Muscle layer of duodenum (tissue), 2 donors: ENCODE measurements around the gene GALNT16.

ENCODE experiments used
- H3K27ac ChIP-seq: one replicate; pipeline ENCODE4 v1.7.0; 2013; ENCODE audit warnings: mild to moderate bottlenecking, low read length
- H3K27me3 ChIP-seq: one replicate; pipeline ENCODE4 v1.7.0; 2013; ENCODE audit warnings: low read depth, mild to moderate bottlenecking, control low read depth, low read length
- H3K36me3 ChIP-seq, 2 donors: one replicate each; pipeline ENCODE4 v1.7.0; 2013; ENCODE audit warnings: low read length in 2 of 2, control low read depth in 1 of 2, mild to moderate bottlenecking in 1 of 2; ENCODE audit not compliant: insufficient read depth in 2 of 2, control insufficient read depth in 1 of 2
- H3K4me1 ChIP-seq, 2 donors: one replicate each; pipeline ENCODE4 v1.7.0; 2013; ENCODE audit warnings: low read length in 2 of 2, mild to moderate bottlenecking in 2 of 2, control low read depth in 1 of 2, moderate library complexity in 1 of 2; ENCODE audit not compliant: insufficient read depth in 2 of 2, control insufficient read depth in 1 of 2
- H3K4me3 ChIP-seq, 2 donors: one replicate each; pipeline ENCODE4 v1.7.0; 2013; ENCODE audit warnings: low read length in 2 of 2, low read depth in 1 of 2, mild to moderate bottlenecking in 1 of 2
- H3K9me3 ChIP-seq, 2 donors: one replicate each; pipeline ENCODE4 v1.7.0; 2013; ENCODE audit warnings: low read length in 2 of 2, control low read depth in 1 of 2, mild to moderate bottlenecking in 1 of 2; ENCODE audit not compliant: control insufficient read depth in 1 of 2
- donor health status: healthy.

GALNT16 gene

GRCh38 chr14:69358233-69358963 lies 98.4 kb downstream of the GALNT16 start:
- Histone ChIP-seq H3K4me3 (no peak overlapping the region), H3K27me3 (no peaks in the 10 kb centered on the region), H3K27ac (no peak overlapping the region), H3K9me3 (no peaks in the 10 kb centered on the region), H3K36me3 (no peaks in the 10 kb centered on the region), H3K4me1 (peaks cover 0 to 8% of the 10 kb centered on the region in 2 donors)

- peaks cover 0 to 8% of the 10 kb centered on the region in 2 donors for H3K4me1 ChIP-seq
- no peak overlapping the region for H3K27ac ChIP-seq
- no peaks in the 10 kb centered on the region for H3K27me3 ChIP-seq
- H3K4me3 ChIP-seq = no peak overlapping the region
- no peaks in the 10 kb centered on the region for H3K9me3 ChIP-seq
- H3K36me3 ChIP-seq = no peaks in the 10 kb centered on the region
These were observed 99.0 kb downstream of the GALNT16 start for GRCh38 chr14:69358966-69359365.

GRCh38 chr14:69360438-69361108 lies 100.6 kb downstream of the GALNT16 start:
- no peaks in the 10 kb centered on the region for H3K36me3 ChIP-seq
- H3K4me1 ChIP-seq = peaks cover 0 to under 1% of the 10 kb centered on the region in 2 donors
- no peak overlapping the region for H3K27ac ChIP-seq
- H3K4me3 ChIP-seq = no peak overlapping the region
- no peaks in the 10 kb centered on the region for H3K27me3 ChIP-seq
- no peaks in the 10 kb centered on the region for H3K9me3 ChIP-seq

DNA sequence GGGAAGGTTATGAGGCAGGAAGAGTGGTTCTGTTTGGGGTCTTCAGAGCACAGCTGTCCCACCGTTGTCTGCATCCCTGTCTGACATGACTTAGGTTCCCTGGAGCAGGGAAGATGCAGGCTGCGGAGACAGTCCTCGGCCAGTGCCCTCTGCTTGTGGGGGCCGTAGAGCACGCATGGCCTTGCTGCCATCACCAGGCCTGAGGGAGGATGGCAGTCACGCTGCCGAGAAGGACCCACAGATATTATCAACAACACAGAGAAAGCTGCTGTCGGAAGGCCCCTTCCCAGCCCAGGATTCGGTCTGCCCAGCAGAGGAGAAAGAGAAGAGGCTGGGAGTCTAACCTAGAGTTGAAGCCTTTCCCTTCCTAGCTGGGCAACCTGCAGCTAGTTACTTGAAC lies 103.1 kb downstream of the GALNT16 start:
- no peaks in the 10 kb centered on the region for H3K4me1 ChIP-seq
- H3K4me3 ChIP-seq = no peak overlapping the region
- H3K27me3 ChIP-seq = no peaks in the 10 kb centered on the region
- no peaks in the 10 kb centered on the region for H3K36me3 ChIP-seq
- no peaks in the 10 kb centered on the region for H3K9me3 ChIP-seq
- H3K27ac ChIP-seq = no peak overlapping the region

- Histone ChIP-seq H3K27ac (no peak overlapping the region), H3K27me3 (no peaks in the 10 kb centered on the region), H3K4me3 (no peak overlapping the region), H3K36me3 (no peaks in the 10 kb centered on the region), H3K9me3 (no peaks in the 10 kb centered on the region), H3K4me1 (no peaks in the 10 kb centered on the region)
These were observed 104.0 kb downstream of the GALNT16 start for GRCh38 chr14:69363964-69364363.

DNA sequence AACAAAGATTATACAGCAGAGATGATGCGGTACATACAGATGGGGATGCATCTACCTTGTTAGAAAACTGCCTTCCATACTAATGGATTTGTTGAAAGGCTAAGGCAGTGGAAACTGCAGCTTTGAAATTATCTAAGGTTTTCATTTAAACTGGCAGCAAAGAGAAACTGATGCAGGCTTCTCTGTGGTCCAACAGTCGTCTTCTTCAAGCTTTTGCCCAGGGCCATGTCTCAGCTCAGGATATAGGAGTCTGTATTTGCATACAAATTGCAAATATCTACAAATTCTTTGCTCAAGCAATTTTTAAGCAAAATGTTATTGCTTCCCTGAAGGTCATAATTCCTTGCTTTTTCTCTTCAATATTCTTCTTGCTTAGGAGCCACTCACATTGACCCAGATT lies 104.4 kb downstream of the GALNT16 start:
- Histone ChIP-seq H3K36me3 (no peaks in the 10 kb centered on the region), H3K4me3 (no peak overlapping the region), H3K27ac (no peak overlapping the region), H3K9me3 (no peaks in the 10 kb centered on the region), H3K4me1 (no peaks in the 10 kb centered on the region), H3K27me3 (no peaks in the 10 kb centered on the region)

- Histone ChIP-seq H3K4me3 (no peak overlapping the region), H3K27ac (no peak overlapping the region), H3K9me3 (no peaks in the 10 kb centered on the region), H3K27me3 (no peaks in the 10 kb centered on the region), H3K36me3 (no peaks in the 10 kb centered on the region), H3K4me1 (no peaks in the 10 kb centered on the region)
These were observed 106.1 kb downstream of the GALNT16 start for GRCh38 chr14:69366069-69366468.

- no peaks in the 10 kb centered on the region for H3K9me3 ChIP-seq
- no peaks in the 10 kb centered on the region for H3K4me1 ChIP-seq
- H3K4me3 ChIP-seq = no peak overlapping the region
- no peak overlapping the region for H3K27ac ChIP-seq
- no peaks in the 10 kb centered on the region for H3K36me3 ChIP-seq
- H3K27me3 ChIP-seq = no peaks in the 10 kb centered on the region
These were observed 106.8 kb downstream of the GALNT16 start for GRCh38 chr14:69366761-69367160.

DNA sequence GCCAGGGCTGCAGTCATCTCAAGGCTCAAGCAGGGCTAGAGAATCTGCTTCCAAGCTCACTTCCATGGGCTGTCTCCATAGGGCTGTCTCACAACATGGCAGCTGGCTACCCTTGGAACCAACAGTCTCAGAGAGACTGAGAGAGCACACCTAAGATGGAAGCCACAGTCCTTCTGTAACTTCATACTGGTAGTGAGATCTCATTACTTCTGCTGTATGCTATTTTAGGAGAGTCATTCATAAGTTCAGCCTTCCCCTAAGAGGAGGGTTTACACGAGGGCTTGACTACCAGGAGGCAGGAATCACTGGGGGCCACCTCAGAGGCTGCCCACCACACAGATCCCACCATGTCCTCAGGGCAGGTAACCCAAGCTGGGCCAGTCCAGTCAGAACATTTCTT lies 108.4 kb downstream of the GALNT16 start:
- no peaks in the 10 kb centered on the region for H3K4me1 ChIP-seq
- no peaks in the 10 kb centered on the region for H3K27me3 ChIP-seq
- no peak overlapping the region for H3K4me3 ChIP-seq
- H3K27ac ChIP-seq = no peak overlapping the region
- no peaks in the 10 kb centered on the region for H3K9me3 ChIP-seq
- peaks cover 0 to 3% of the 10 kb centered on the region in 2 donors for H3K36me3 ChIP-seq

- Histone ChIP-seq H3K4me1 (no peaks in the 10 kb centered on the region), H3K4me3 (no peak overlapping the region), H3K9me3 (no peaks in the 10 kb centered on the region), H3K36me3 (peaks cover 5 to 9% of the 10 kb centered on the region in 2 donors), H3K27ac (no peak overlapping the region), H3K27me3 (no peaks in the 10 kb centered on the region)
These were observed 110.1 kb downstream of the GALNT16 start for GRCh38 chr14:69370061-69370460.

- no peaks in the 10 kb centered on the region for H3K27me3 ChIP-seq
- no peak overlapping the region for H3K27ac ChIP-seq
- no peaks in the 10 kb centered on the region for H3K9me3 ChIP-seq
- no peak overlapping the region for H3K4me3 ChIP-seq
- no peaks in the 10 kb centered on the region for H3K4me1 ChIP-seq
- peaks cover 15 to 24% of the 10 kb centered on the region in 2 donors for H3K36me3 ChIP-seq
These were observed 112.2 kb downstream of the GALNT16 start for GRCh38 chr14:69372146-69372545.
